ENCODE measurements around the gene CACHD1. TPM values are rescaled to one million over a fixed set of nuclear protein-coding genes. Genes with fewer than 3 reads are reported as not detected.

Gene CACHD1
- total and polyA plus RNA-seq, 11 donors = 0.89 to 10.0 (median 2.4) TPM

DNA sequence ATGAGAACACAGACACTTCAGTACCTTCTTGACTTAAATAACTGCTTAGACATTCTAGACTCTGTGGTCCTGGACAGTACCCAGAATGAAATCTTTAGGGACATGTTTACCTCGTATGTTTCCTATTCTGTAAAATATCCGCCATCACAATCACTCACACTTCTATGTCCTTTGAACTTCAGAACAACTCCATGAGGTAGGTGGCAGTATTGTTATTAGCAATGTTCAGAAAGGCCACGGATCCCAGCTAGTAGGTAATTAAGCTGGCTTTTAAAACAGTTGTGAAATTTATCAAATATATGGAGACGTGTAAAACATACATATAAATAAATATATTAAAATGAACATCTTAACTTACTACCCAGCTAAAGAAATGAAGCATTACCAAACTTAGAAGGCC, 83.4 kb downstream of the CACHD1 start:
- intact Hi-C loops (cut with DNase I) = loop anchor here in 4 of 10 donors (5.0 to 10.0 kb wide), 2 partner anchors 269 to 272 kb away; no protein-coding TSS in a partner anchor
- ATAC-seq = no peak
- WGBS, 4 donors = 64 to 73% (median 69%) methylated on average over 4 of the region's 4 CpGs

DNA sequence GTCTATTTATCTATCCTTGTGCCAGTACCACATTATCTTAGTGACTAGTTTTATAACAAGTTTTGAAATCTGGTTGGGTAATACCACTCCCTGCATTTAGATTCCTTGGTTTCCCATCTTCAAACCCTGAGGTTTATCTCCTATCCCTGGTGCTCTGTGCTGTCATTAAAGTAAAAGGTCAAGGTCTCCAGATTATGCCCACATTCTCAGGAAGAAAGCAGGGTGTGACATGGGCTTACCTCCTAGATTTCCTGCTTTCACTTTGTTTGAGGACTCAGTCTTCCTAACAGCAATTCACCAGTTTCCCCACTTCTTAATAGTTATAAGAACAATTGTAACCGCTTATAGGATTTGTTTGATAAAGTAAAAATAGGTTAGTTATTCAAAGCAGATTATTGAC, 86.0 kb downstream of the CACHD1 start:
- no peak for ATAC-seq
- no peaks in the 10 kb centered on the region for H3K9me3 ChIP-seq
- H3K27ac ChIP-seq = no peak overlapping the region
- no peak for DNase-seq
- H3K27me3 ChIP-seq = no peaks in the 10 kb centered on the region
- no peak for TF ChIP-seq POLR2A (IDR thresholded peaks at IDR 0.05)
- TF ChIP-seq, protein P1, sequence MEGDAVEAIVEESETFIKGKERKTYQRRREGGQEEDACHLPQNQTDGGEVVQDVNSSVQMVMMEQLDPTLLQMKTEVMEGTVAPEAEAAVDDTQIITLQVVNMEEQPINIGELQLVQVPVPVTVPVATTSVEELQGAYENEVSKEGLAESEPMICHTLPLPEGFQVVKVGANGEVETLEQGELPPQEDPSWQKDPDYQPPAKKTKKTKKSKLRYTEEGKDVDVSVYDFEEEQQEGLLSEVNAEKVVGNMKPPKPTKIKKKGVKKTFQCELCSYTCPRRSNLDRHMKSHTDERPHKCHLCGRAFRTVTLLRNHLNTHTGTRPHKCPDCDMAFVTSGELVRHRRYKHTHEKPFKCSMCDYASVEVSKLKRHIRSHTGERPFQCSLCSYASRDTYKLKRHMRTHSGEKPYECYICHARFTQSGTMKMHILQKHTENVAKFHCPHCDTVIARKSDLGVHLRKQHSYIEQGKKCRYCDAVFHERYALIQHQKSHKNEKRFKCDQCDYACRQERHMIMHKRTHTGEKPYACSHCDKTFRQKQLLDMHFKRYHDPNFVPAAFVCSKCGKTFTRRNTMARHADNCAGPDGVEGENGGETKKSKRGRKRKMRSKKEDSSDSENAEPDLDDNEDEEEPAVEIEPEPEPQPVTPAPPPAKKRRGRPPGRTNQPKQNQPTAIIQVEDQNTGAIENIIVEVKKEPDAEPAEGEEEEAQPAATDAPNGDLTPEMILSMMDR (IDR thresholded peaks at IDR 0.05) = no peak
- 64 to 78% (median 72%) methylated on average over 1 of the region's 1 CpG for WGBS, 4 donors
- intact Hi-C loops (cut with DNase I) = loop anchor here in 2 of 10 donors (10.0 kb wide), 1 partner anchor 269 kb away; no protein-coding TSS in a partner anchor
- H3K36me3 ChIP-seq = peaks cover 0 to 13% (median 0%) of the 10 kb centered on the region in 9 donors
- H3K4me1 ChIP-seq = peaks cover 0 to 9% (median 0%) of the 10 kb centered on the region in 12 donors
- no peak overlapping the region for H3K4me3 ChIP-seq

More for the DNA sequence above, 83.4 kb downstream of the CACHD1 start:
- no peaks in the 10 kb centered on the region for H3K9me3 ChIP-seq
- no peak overlapping the region for H3K27ac ChIP-seq
- H3K36me3 ChIP-seq = peaks cover 0 to 8% (median 0%) of the 10 kb centered on the region in 9 donors
- H3K27me3 ChIP-seq = no peaks in the 10 kb centered on the region
- DNase-seq = no peak
- H3K4me3 ChIP-seq = no peak overlapping the region
- TF ChIP-seq POLR2A (IDR thresholded peaks at IDR 0.05) = no peak
- TF ChIP-seq, protein P1 (IDR thresholded peaks at IDR 0.05) = peak in 6 of 12 donors; percentile 19 to 43 (median 24)
- H3K4me1 ChIP-seq = peaks cover 0 to 23% (median 0%) of the 10 kb centered on the region in 12 donors

DNA sequence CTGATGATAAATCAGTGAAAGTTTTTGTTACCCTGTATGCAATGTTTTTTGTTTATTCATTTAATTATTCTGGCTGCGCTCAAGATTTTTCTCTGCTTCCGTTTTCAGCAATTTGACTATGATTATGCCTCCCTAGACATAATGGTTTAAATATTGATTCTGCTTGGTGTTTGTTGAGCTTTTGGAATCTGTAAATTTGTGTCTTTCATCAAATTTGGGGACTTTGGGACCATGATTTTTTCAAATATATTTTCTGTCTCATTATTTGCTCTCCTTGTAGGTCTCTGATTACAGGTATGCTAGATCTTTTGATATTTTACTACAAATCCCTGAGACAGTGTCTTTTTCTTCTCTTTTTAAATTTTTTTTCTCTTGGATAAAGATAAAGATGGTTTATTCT, 92.1 kb downstream of the CACHD1 start:
- Histone ChIP-seq H3K27me3 (no peaks in the 10 kb centered on the region), H3K4me1 (no peaks in the 10 kb centered on the region), H3K4me3 (no peak overlapping the region), H3K9me3 (peaks cover 0 to 19% (median 4%) of the 10 kb centered on the region in 12 donors), H3K36me3 (peaks cover 0 to 10% (median 0%) of the 10 kb centered on the region in 9 donors), H3K27ac (no peak overlapping the region)
- intact Hi-C loops (cut with DNase I) = no loop called here
- no peak for DNase-seq
- TF ChIP-seq, protein P1 (IDR thresholded peaks at IDR 0.05) = no peak
- no peak for TF ChIP-seq POLR2A (IDR thresholded peaks at IDR 0.05)
- WGBS, 4 donors = 75 to 99% (median 96%) methylated on average over 2 of the region's 2 CpGs
- ATAC-seq = no peak

DNA sequence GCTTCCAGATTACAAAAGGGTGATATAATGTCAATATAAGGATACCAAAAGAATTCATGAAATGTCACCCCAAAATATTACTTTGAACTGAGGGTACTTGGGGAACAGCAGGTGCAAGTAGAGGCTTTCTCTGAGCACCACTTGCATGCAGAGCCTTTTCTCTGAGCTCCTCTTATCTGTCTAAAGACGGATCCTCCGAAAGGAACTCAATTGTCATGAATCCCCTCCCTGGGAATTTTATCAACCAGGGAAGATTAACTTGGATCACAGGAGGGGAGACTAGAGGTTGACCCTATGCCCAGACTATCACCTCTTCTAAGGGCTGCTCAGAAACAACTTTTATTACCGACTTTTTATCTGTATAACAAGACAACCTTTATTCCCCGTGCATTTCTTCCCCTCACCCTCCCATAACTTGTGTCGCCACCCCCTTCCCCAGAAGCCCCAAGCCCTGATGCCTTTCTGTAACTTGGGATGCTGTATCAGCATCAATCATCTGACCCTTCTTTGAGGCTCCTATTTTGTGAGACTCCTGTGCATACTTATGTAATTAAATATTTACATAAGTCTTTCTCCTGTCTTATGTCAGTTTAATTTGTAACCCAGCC, 94.1 kb downstream of the CACHD1 start:
- ATAC-seq (no peak), DNase-seq (no peak)
- Histone ChIP-seq H3K27ac (no peak overlapping the region), H3K4me3 (no peak overlapping the region), H3K9me3 (peaks cover 0 to 19% (median 4%) of the 10 kb centered on the region in 12 donors), H3K36me3 (no peaks in the 10 kb centered on the region), H3K4me1 (no peaks in the 10 kb centered on the region), H3K27me3 (peaks cover 0 to 5% (median 0%) of the 10 kb centered on the region in 9 donors)
- intact Hi-C loops (cut with DNase I) = no loop called here
- no peak for TF ChIP-seq POLR2A (IDR thresholded peaks at IDR 0.05)
- TF ChIP-seq, protein P1 (IDR thresholded peaks at IDR 0.05) = no peak
- WGBS, 4 donors = 63 to 87% (median 85%) methylated on average over 5 of the region's 5 CpGs
